NOMO-1 treated with DMSO at 0.1 percent for 48 hours (cell line): ENCODE results near the gene RNU11.
"Not testable (repeated sequence)": the region's sequence is repeated elsewhere in the genome, so short reads cannot be mapped to it uniquely, and the experiment has no call there.

Experiments used
- DNase-seq: peaks from one replicate; lab custom pipeline; 2025; ENCODE audit not compliant: unreplicated experiment; lab: John Stamatoyannopoulos, UW

RNU11 gene

GRCh38 chr1:28648474-28649198, at the start of gene RNU11:
TSS of gene RNU11 (plus strand) at chr1:28648600.
- DNase-seq = peak; percentile 98

GRCh38 chr1:28601696-28602095, 46.7 kb upstream of the RNU11 start:
- no peak for DNase-seq

GRCh38 chr1:28602536-28603439, 45.6 kb upstream of the RNU11 start:
- DNase-seq = peak; percentile 49

- DNase-seq = no peak
These were observed 44.0 kb upstream of the RNU11 start for GRCh38 chr1:28604411-28604810.

- no peak for DNase-seq
These were observed 43.4 kb upstream of the RNU11 start for GRCh38 chr1:28604962-28605361.

GRCh38 chr1:28606771-28607170, 41.6 kb upstream of the RNU11 start:
- DNase-seq = no peak

GRCh38 chr1:28613175-28613574, 35.2 kb upstream of the RNU11 start:
- no peak for DNase-seq

GRCh38 chr1:28631713-28632112, 16.7 kb upstream of the RNU11 start:
- no peak for DNase-seq

GRCh38 chr1:28632560-28632959, 15.8 kb upstream of the RNU11 start:
- DNase-seq = no peak

GRCh38 chr1:28640766-28641165, 7.6 kb upstream of the RNU11 start:
- DNase-seq = no peak

- no peak for DNase-seq
These were observed 6.1 kb upstream of the RNU11 start for GRCh38 chr1:28642056-28642846.

GRCh38 chr1:28642847-28643635, 5.4 kb upstream of the RNU11 start, which contains the start of gene TAF12:
TSS of gene TAF12 (minus strand) at chr1:28643067. CDS start at chr1:28622081, 20,986 bp downstream.
- peak; percentile 94 for DNase-seq

GRCh38 chr1:28644494-28644893, 3.9 kb upstream of the RNU11 start:
- no peak for DNase-seq

GRCh38 chr1:28645406-28645805, 3.0 kb upstream of the RNU11 start:
- not testable (repeated sequence) for DNase-seq

- DNase-seq = no peak
These were observed 2.4 kb upstream of the RNU11 start for GRCh38 chr1:28646040-28646439.

- peak; percentile 94 for DNase-seq
These were observed 359 bp upstream of the RNU11 start for GRCh38 chr1:28648008-28648473.

- not testable (repeated sequence) for DNase-seq
These were observed 4.7 kb downstream of the RNU11 start for GRCh38 chr1:28653063-28653462.

- DNase-seq = not testable (repeated sequence)
These were observed 5.5 kb downstream of the RNU11 start for GRCh38 chr1:28653870-28654269.

GRCh38 chr1:28655448-28656311, 7.3 kb downstream of the RNU11 start:
- DNase-seq = not testable (repeated sequence)
